Neural cell (in vitro differentiated cells): Measurements from ENCODE around the gene IQSEC1. TPM values are rescaled to one million over a fixed set of nuclear protein-coding genes. Genes with fewer than 3 reads are reported as not detected.
"Not testable (repeated sequence)": the region's sequence is repeated elsewhere in the genome, so short reads cannot be mapped to it uniquely, and the experiment has no call there.

Experiments
- H2AFZ ChIP-seq: fragments of 200-600, 300-800 bp; sonication (generic), shearing (Covaris generic); 2 replicates; pipeline ENCODE4 v1.6.0; 2014; ENCODE audit warnings: low read depth, mild to moderate bottlenecking, antibody characterized with exemption, low read length, moderate library complexity
- H3F3A ChIP-seq: fragments of 200-600 bp; shearing (Covaris generic); 2 replicates; pipeline ENCODE4 v1.6.1; 2016; ENCODE audit warnings: mild to moderate bottlenecking, moderate library complexity, mixed read lengths, antibody characterized with exemption, low read length; ENCODE audit not compliant: insufficient read depth, poor library complexity, severe bottlenecking
- H3K27ac ChIP-seq: fragments of 200-600, 300-800 bp; sonication (generic), shearing (Covaris generic); 2 replicates; pipeline ENCODE4 v1.5.1; 2014; ENCODE audit warnings: mild to moderate bottlenecking, low read length, moderate library complexity
- H3K27me3 ChIP-seq: fragments of 300-800, 200-600 bp; sonication (generic), shearing (Covaris generic); 2 replicates; pipeline ENCODE4 v1.6.0; 2014; ENCODE audit warnings: mild to moderate bottlenecking, low read depth, low read length, moderate library complexity; ENCODE audit not compliant: insufficient read depth
- H3K36me3 ChIP-seq: fragments of 300-800, 200-600 bp; sonication (generic), shearing (Covaris generic); 2 replicates; pipeline ENCODE4 v1.5.1; 2014; ENCODE audit warnings: mild to moderate bottlenecking, antibody characterized with exemption, low read length, moderate library complexity; ENCODE audit not compliant: insufficient read depth
- H3K4me2 ChIP-seq: fragments of 300-800, 200-600 bp; sonication (generic), shearing (Covaris generic); 2 replicates; pipeline ENCODE4 v1.6.0; 2014; ENCODE audit warnings: mild to moderate bottlenecking, low read length
- H3K4me3 ChIP-seq: fragments of 300-800, 200-600 bp; sonication (generic), shearing (Covaris generic); 2 replicates; pipeline ENCODE4 v1.5.1; 2014; ENCODE audit warnings: mild to moderate bottlenecking, low read length, moderate library complexity
- H3K79me2 ChIP-seq: fragments of 200-600 bp; shearing (Covaris generic); replicated peaks from 2 replicates; pipeline ENCODE4 v1.6.0; 2014; ENCODE audit warnings: mild to moderate bottlenecking, low read length, moderate library complexity; ENCODE audit not compliant: insufficient read depth
- H3K9ac ChIP-seq: fragments of 300-800, 200-600 bp; sonication (generic), shearing (Covaris generic); 2 replicates; pipeline ENCODE4 v1.6.1; 2016; ENCODE audit warnings: mild to moderate bottlenecking, low read length, mixed read lengths
- H3K9me2 ChIP-seq: fragments of 200-600 bp; shearing (Covaris generic); 2 replicates; pipeline ENCODE4 v1.6.1; 2016; ENCODE audit warnings: mild to moderate bottlenecking, low read length, mixed read lengths; ENCODE audit not compliant: insufficient read depth
- H3K9me3 ChIP-seq: fragments of 200-600, 300-800 bp; sonication (generic), shearing (Covaris generic); 2 replicates; pipeline ENCODE4 v1.6.1; 2016; ENCODE audit warnings: mild to moderate bottlenecking, mixed run types, low read length, moderate library complexity, mixed read lengths
- H4K20me1 ChIP-seq: fragments of 200-600 bp; shearing (Covaris generic); 2 replicates; pipeline ENCODE4 v1.6.1; 2016; ENCODE audit warnings: mild to moderate bottlenecking, mixed run types; ENCODE audit not compliant: insufficient read depth
- EP300 ChIP-seq: fragments of 450-650 bp; conservative IDR thresholded peaks from 2 replicates; pipeline ENCODE4 v1.6.1; 2014; ENCODE audit warnings: antibody characterized with exemption, mild to moderate bottlenecking, moderate library complexity; ENCODE audit not compliant: poor library complexity, severe bottlenecking
- EZH2 ChIP-seq: fragments of 200-600, 300-800 bp; shearing (Covaris generic), sonication (generic); IDR thresholded peaks from 2 replicates; pipeline ENCODE4 v1.6.1; 2014; ENCODE audit warnings: antibody characterized with exemption, low read length, borderline replicate concordance, mild to moderate bottlenecking; ENCODE audit not compliant: insufficient read depth, poor library complexity, severe bottlenecking
- MXI1 ChIP-seq: fragments of 450-650 bp; conservative IDR thresholded peaks from 2 replicates; pipeline ENCODE4 v1.6.1; 2014; ENCODE audit warnings: antibody characterized with exemption, mild to moderate bottlenecking; ENCODE audit not compliant: poor library complexity, severe bottlenecking
- POLR2AphosphoS5 ChIP-seq: IDR thresholded peaks from 2 replicates; pipeline ENCODE4 v1.6.1; 2012
- RAD21 ChIP-seq: fragments of 450-650 bp; conservative IDR thresholded peaks from 2 replicates; pipeline ENCODE4 v1.6.1; 2014; ENCODE audit warnings: antibody characterized with exemption, mild to moderate bottlenecking, moderate library complexity
- SMC3 ChIP-seq: fragments of 450-650 bp; conservative IDR thresholded peaks from 2 replicates; pipeline ENCODE4 v1.6.1; 2014; ENCODE audit warnings: antibody characterized with exemption, mild to moderate bottlenecking, moderate library complexity; ENCODE audit not compliant: poor library complexity
- TAF1 ChIP-seq: IDR thresholded peaks from 2 replicates; pipeline ENCODE4 v1.6.1; 2012; ENCODE audit warnings: low read depth
- polyA plus RNA-seq: library from polyadenylated mRNA; depleted of rRNA; stranded (reverse); fragments of >200 nt; gene quantifications from 2 replicates; pipeline ENCODE4 v1.2.3, GENCODE V29; 2014
- TF ChIP-seq, protein P1 (sequence below): IDR thresholded peaks from 2 replicates; pipeline ENCODE4 v1.6.1; 2012; ENCODE audit warnings: borderline replicate concordance
- TF ChIP-seq, protein P2 (sequence below): fragments of 450-650 bp; IDR thresholded peaks from 2 replicates; pipeline ENCODE4 v1.5.1; 2014; ENCODE audit warnings: antibody characterized with exemption, mild to moderate bottlenecking, moderate library complexity; ENCODE audit not compliant: poor library complexity, severe bottlenecking

Gene IQSEC1
- polyA plus RNA-seq, 1 donor from 2014 or later, result 6.0 TPM

DNA sequence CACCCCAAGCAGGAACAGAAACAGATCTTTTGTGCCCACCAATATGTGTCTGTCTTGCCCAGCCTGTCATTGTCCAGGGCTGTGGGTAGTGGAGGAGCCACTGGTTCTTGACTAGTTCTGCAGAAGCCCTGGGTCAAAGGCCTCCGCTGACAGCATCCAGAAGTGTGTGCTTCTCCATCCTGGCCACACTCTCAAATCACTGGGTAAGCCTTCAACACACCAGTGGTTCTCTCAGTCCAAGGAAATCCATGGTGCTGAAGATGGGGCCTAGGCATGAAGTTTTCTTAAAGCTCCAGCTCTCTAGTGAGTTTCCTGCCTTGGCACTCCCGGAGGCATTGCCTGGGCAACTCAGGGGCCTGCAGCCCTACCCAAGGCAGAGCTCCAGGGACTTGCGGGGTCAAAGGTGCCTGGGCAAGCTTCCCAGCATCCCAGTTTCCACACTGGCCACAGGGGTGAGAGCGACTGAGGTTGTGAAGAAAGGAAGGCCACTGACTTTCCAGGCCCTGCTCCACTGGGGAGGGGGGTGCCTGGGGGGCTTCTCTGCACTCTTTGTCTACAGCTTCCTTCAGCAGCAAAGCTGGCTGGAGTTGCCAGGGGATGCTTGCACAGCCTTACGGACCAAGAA, 193.9 kb downstream of the IQSEC1 start:
- H3K4me2 ChIP-seq, result no peak overlapping the region
- no peaks in the 10 kb centered on the region for H3K27me3 ChIP-seq
- H3K9me2 ChIP-seq, result no peaks in the 10 kb centered on the region
- H3K36me3 ChIP-seq, result no peaks in the 10 kb centered on the region
- H3K9ac ChIP-seq, result no peak overlapping the region
- no peak overlapping the region for H2AFZ ChIP-seq
- H3F3A ChIP-seq, result no peaks in the 10 kb centered on the region
- H4K20me1 ChIP-seq, result no peaks in the 10 kb centered on the region
- H3K79me2 ChIP-seq, result no peaks in the 10 kb centered on the region
- no peak overlapping the region for H3K27ac ChIP-seq
- H3K4me3 ChIP-seq, result no peak overlapping the region
- TF ChIP-seq POLR2AphosphoS5 (no peak), TAF1 (no peak), EP300 (no peak), RAD21 (no peak), SMC3 (no peak), MXI1 (no peak), EZH2 (no peak)
- TF ChIP-seq, protein P1, sequence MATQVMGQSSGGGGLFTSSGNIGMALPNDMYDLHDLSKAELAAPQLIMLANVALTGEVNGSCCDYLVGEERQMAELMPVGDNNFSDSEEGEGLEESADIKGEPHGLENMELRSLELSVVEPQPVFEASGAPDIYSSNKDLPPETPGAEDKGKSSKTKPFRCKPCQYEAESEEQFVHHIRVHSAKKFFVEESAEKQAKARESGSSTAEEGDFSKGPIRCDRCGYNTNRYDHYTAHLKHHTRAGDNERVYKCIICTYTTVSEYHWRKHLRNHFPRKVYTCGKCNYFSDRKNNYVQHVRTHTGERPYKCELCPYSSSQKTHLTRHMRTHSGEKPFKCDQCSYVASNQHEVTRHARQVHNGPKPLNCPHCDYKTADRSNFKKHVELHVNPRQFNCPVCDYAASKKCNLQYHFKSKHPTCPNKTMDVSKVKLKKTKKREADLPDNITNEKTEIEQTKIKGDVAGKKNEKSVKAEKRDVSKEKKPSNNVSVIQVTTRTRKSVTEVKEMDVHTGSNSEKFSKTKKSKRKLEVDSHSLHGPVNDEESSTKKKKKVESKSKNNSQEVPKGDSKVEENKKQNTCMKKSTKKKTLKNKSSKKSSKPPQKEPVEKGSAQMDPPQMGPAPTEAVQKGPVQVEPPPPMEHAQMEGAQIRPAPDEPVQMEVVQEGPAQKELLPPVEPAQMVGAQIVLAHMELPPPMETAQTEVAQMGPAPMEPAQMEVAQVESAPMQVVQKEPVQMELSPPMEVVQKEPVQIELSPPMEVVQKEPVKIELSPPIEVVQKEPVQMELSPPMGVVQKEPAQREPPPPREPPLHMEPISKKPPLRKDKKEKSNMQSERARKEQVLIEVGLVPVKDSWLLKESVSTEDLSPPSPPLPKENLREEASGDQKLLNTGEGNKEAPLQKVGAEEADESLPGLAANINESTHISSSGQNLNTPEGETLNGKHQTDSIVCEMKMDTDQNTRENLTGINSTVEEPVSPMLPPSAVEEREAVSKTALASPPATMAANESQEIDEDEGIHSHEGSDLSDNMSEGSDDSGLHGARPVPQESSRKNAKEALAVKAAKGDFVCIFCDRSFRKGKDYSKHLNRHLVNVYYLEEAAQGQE, result no peak
- TF ChIP-seq, protein P2, sequence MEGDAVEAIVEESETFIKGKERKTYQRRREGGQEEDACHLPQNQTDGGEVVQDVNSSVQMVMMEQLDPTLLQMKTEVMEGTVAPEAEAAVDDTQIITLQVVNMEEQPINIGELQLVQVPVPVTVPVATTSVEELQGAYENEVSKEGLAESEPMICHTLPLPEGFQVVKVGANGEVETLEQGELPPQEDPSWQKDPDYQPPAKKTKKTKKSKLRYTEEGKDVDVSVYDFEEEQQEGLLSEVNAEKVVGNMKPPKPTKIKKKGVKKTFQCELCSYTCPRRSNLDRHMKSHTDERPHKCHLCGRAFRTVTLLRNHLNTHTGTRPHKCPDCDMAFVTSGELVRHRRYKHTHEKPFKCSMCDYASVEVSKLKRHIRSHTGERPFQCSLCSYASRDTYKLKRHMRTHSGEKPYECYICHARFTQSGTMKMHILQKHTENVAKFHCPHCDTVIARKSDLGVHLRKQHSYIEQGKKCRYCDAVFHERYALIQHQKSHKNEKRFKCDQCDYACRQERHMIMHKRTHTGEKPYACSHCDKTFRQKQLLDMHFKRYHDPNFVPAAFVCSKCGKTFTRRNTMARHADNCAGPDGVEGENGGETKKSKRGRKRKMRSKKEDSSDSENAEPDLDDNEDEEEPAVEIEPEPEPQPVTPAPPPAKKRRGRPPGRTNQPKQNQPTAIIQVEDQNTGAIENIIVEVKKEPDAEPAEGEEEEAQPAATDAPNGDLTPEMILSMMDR, result no peak
- no peaks in the 10 kb centered on the region for H3K9me3 ChIP-seq

DNA sequence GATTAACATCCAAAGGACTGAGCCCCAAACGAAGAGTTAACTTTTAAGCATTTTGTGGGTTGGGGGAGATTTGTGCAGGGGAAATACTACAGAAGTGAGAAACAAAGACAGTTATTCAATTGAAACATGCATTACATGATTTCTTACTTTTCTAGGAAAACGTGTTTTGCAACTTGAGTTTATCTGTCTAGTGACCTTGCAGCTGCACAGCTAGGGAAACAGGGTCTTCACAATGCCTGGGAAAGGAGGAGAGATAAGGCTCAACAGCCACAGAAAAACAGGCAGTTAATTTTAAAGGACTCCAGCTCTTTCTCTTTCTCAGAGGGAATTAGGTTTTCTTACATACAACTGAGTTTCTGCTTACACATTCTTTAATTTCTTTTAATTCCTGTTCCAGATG, 194.5 kb downstream of the IQSEC1 start:
- H3K4me2 ChIP-seq, H3K9ac ChIP-seq, H4K20me1 ChIP-seq, H3K27me3 ChIP-seq, H3K79me2 ChIP-seq, H3K27ac ChIP-seq, H2AFZ ChIP-seq, H3K4me3 ChIP-seq, H3K9me3 ChIP-seq, H3F3A ChIP-seq, H3K9me2 ChIP-seq, H3K36me3 ChIP-seq: not testable (repeated sequence)

DNA sequence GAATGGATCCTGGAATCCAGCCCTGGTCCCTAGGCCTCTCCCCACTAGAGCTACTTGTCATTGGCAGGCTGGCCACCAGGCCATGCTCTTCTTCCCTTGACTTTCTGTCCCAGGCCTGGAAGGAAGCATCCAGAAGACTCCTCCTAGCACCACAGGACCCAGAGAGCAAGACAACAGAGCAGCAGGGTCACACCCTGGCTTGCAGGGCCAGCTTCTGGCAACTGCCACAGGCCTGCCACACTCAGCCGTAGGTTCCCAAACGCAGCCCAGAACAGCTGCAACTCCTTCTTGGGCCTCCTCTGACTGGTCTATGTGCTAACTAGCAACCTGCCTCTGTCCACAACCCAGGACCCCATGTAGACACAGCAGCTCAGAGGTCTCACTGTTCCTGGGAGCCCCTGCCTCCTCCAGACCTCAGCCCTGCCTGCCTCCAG, 195.1 kb downstream of the IQSEC1 start:
- Histone ChIP-seq H3K79me2 (no peaks in the 10 kb centered on the region), H4K20me1 (no peaks in the 10 kb centered on the region), H3K4me3 (no peak overlapping the region), H3K9me2 (no peaks in the 10 kb centered on the region), H3F3A (no peaks in the 10 kb centered on the region), H3K36me3 (no peaks in the 10 kb centered on the region), H2AFZ (no peak overlapping the region), H3K9me3 (no peaks in the 10 kb centered on the region), H3K9ac (no peak overlapping the region), H3K27ac (no peak overlapping the region), H3K4me2 (no peak overlapping the region), H3K27me3 (no peaks in the 10 kb centered on the region)
- TF ChIP-seq POLR2AphosphoS5 (no peak), TAF1 (no peak), EP300 (no peak), SMC3 (no peak), EZH2 (no peak), RAD21 (no peak), MXI1 (no peak)
- TF ChIP-seq, protein P1, result no peak
- TF ChIP-seq, protein P2, result no peak
